Activated CD4-positive, alpha-beta T cell treated with anti-CD3 and anti-CD28 coated beads, Interleukin-2, Interleukin-4, amounts not matched to agents 100 ng/mL and 50 ng/mL, durations not matched to agents 16 hours and 8 hours (primary cell): ENCODE measurements around the gene SLC37A2.
A peak's percentile ranks its signal among the peaks of the same experiment; 100 is the strongest.
"Not testable (repeated sequence)": the region's sequence is repeated elsewhere in the genome, so short reads cannot be mapped to it uniquely, and the experiment has no call there.

Experiments
- DNase-seq: peaks from one replicate; pipeline ENCODE4 v3.0.0-alpha.2; 2020; ENCODE audit warnings: low spot score

The SLC37A2 gene

GRCh38 chr11:125084057-125084416, 20.9 kb downstream of the SLC37A2 start:
- no peak for DNase-seq

- DNase-seq: no peak
Measured at GRCh38 chr11:125084761-125085231, 21.7 kb downstream of the SLC37A2 start.

- no peak for DNase-seq
Measured at GRCh38 chr11:125085301-125086081, 22.4 kb downstream of the SLC37A2 start.

- DNase-seq: no peak
Measured at GRCh38 chr11:125086633-125087296, 23.7 kb downstream of the SLC37A2 start.

- no peak for DNase-seq
Measured at GRCh38 chr11:125088123-125088522, 25.0 kb downstream of the SLC37A2 start.

GRCh38 chr11:125088576-125089455, 25.7 kb downstream of the SLC37A2 start:
- no peak for DNase-seq

- DNase-seq: not testable (repeated sequence)
Measured at GRCh38 chr11:125089481-125089880, 26.4 kb downstream of the SLC37A2 start.

GRCh38 chr11:125090151-125090550, 27.0 kb downstream of the SLC37A2 start:
- not testable (repeated sequence) for DNase-seq

- DNase-seq: no peak
Measured at GRCh38 chr11:125090816-125091215, 27.7 kb downstream of the SLC37A2 start.

GRCh38 chr11:125091247-125091876, 28.3 kb downstream of the SLC37A2 start:
- no peak for DNase-seq

GRCh38 chr11:125091877-125092664, 29.0 kb downstream of the SLC37A2 start:
- no peak for DNase-seq

- DNase-seq: no peak
Measured at GRCh38 chr11:125092669-125093068, 29.6 kb downstream of the SLC37A2 start.

GRCh38 chr11:125093502-125093901, 30.4 kb downstream of the SLC37A2 start:
- DNase-seq: no peak

- DNase-seq: no peak
Measured at GRCh38 chr11:125094731-125095130, 31.6 kb downstream of the SLC37A2 start.

GRCh38 chr11:125100136-125100535, 37.0 kb downstream of the SLC37A2 start:
- no peak for DNase-seq

GRCh38 chr11:125101596-125101995, 38.5 kb downstream of the SLC37A2 start:
- no peak for DNase-seq

GRCh38 chr11:125102025-125102424, 38.9 kb downstream of the SLC37A2 start:
- no peak for DNase-seq

GRCh38 chr11:125102510-125102909, 39.4 kb downstream of the SLC37A2 start:
- DNase-seq: no peak

- DNase-seq: no peak
Measured at GRCh38 chr11:125105926-125106325, 42.8 kb downstream of the SLC37A2 start.

- DNase-seq: no peak
Measured at GRCh38 chr11:125108469-125108868, 45.4 kb downstream of the SLC37A2 start.

GRCh38 chr11:125110506-125110905, 47.4 kb downstream of the SLC37A2 start:
- DNase-seq: peak; percentile 27
